Mesothelial cell of epicardium (in vitro differentiated cells): ENCODE measurements around the gene SIL1. TPM values are rescaled to one million over a fixed set of nuclear protein-coding genes. Genes with fewer than 3 reads are reported as not detected.

Experiments
- DNase-seq, 2 experiments: peaks; one replicate each; pipeline ENCODE4 v3.0.0; 2021; ENCODE audit warnings: low spot score in 2 of 2; ENCODE audit not compliant: unreplicated experiment in 2 of 2
- H3K27ac Mint-ChIP-seq: 2 replicates; pipeline ENCODE4 v1.8.0; 2021; ENCODE audit warnings: mixed read lengths
- H3K27me3 Mint-ChIP-seq: 2 replicates; pipeline ENCODE4 v1.8.0; 2021; ENCODE audit warnings: low read depth, mixed read lengths
- H3K36me3 Mint-ChIP-seq: 2 replicates; pipeline ENCODE4 v1.8.0; 2021; ENCODE audit warnings: mixed read lengths
- H3K4me1 Mint-ChIP-seq: 2 replicates; pipeline ENCODE4 v1.8.0; 2021; ENCODE audit warnings: mixed read lengths
- H3K4me3 Mint-ChIP-seq: 2 replicates; pipeline ENCODE4 v1.8.0; 2021; ENCODE audit warnings: mild to moderate bottlenecking, moderate library complexity, mixed read lengths
- H3K9me3 Mint-ChIP-seq: 2 replicates; pipeline ENCODE4 v1.8.0; 2021; ENCODE audit warnings: mixed read lengths
- total RNA-seq: library from RNA; stranded (reverse); gene quantifications from 3 replicates; pipeline ENCODE4 v1.2.1, GENCODE V29; 2021
- TF ChIP-seq, protein P1 (sequence below): fragments of 200-600 bp; sonication (generic); IDR thresholded peaks from one replicate; pipeline ENCODE4 v1.5.0; 2021; ENCODE audit warnings: antibody characterized with exemption; ENCODE audit not compliant: unreplicated experiment

SIL1 gene
- total RNA-seq = 46.2 to 55.4 TPM (median 51.2 TPM) in 3 replicates

- H3K4me1 Mint-ChIP-seq = peaks cover 26% of the 10 kb centered on the region
- no peaks in the 10 kb centered on the region for H3K9me3 Mint-ChIP-seq
- TF ChIP-seq, protein P1, sequence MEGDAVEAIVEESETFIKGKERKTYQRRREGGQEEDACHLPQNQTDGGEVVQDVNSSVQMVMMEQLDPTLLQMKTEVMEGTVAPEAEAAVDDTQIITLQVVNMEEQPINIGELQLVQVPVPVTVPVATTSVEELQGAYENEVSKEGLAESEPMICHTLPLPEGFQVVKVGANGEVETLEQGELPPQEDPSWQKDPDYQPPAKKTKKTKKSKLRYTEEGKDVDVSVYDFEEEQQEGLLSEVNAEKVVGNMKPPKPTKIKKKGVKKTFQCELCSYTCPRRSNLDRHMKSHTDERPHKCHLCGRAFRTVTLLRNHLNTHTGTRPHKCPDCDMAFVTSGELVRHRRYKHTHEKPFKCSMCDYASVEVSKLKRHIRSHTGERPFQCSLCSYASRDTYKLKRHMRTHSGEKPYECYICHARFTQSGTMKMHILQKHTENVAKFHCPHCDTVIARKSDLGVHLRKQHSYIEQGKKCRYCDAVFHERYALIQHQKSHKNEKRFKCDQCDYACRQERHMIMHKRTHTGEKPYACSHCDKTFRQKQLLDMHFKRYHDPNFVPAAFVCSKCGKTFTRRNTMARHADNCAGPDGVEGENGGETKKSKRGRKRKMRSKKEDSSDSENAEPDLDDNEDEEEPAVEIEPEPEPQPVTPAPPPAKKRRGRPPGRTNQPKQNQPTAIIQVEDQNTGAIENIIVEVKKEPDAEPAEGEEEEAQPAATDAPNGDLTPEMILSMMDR = no peak
- H3K36me3 Mint-ChIP-seq = peaks cover 13% of the 10 kb centered on the region
- DNase-seq = peak; percentile 91 to 97
- H3K27me3 Mint-ChIP-seq = no peaks in the 10 kb centered on the region
- peak within 1 kb of the TSS; percentile 98 for H3K27ac Mint-ChIP-seq
- peak within 1 kb of the TSS; percentile 80 for H3K4me3 Mint-ChIP-seq
These were observed at the start of gene SIL1 for GRCh38 chr5:139197710-139198669. Gene SIL1, minus strand, starts transcription at chr5:139198368. Its CDS starts 70,525 bp downstream, at chr5:139127843.

DNA sequence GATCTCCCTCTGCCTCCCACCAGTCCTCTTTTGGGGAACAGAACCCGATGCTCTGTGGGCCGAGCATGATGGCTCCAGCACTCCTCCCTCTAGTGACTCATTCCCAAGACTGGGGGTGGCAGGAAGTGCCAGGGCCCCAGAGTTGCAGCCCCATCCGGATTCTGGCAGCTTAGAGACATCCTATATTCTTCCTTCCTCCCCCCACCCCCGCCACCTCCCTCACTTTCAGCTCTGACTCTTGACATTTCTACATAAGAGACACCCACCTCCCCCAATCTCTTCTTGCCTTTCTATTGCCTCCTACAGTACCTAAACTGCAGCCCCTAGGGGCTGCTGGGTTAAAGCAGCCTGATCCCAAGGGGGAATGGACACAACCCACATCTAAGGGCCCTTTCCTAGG, 48.2 kb upstream of the SIL1 start:
- TF ChIP-seq, protein P1 = no peak
- Mint-ChIP-seq H3K4me3 (no peak overlapping the region), H3K36me3 (no peaks in the 10 kb centered on the region), H3K27ac (no peak overlapping the region), H3K4me1 (peaks cover 12% of the 10 kb centered on the region), H3K9me3 (no peaks in the 10 kb centered on the region), H3K27me3 (no peaks in the 10 kb centered on the region)
- DNase-seq = no peak

- Mint-ChIP-seq H3K4me1 (peaks cover 12% of the 10 kb centered on the region), H3K4me3 (no peak overlapping the region), H3K27me3 (no peaks in the 10 kb centered on the region), H3K36me3 (no peaks in the 10 kb centered on the region), H3K9me3 (peaks cover under 1% of the 10 kb centered on the region), H3K27ac (no peak overlapping the region)
- TF ChIP-seq, protein P1 = no peak
- no peak for DNase-seq
These were observed 47.6 kb upstream of the SIL1 start for GRCh38 chr5:139245637-139246339.

DNA sequence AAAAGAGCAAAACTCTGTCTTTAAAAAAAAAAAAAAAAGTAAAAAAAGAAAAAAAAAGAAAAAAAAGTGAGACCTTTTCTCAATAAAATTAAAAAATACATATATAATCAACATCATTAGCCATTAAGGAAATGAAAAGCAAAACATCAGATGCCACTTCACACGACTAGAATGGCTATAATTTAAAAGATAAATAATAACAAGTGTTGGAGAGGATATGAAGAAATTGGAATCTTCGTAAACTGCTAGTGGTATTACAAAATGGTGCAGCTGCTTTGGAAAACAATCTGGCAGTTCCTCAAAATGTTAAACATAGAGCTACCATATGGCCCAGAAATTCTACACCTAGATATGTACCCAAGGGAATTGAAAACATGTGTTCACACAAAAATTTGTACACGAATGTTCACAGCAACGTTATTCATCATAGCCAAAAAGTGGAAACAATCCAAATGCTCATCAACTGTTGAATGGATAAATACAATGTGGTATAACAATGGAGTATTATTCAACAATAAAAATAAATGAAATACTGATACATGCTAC, 45.3 kb upstream of the SIL1 start:
- H3K27me3 Mint-ChIP-seq = no peaks in the 10 kb centered on the region
- DNase-seq = no peak
- peaks cover 12% of the 10 kb centered on the region for H3K4me1 Mint-ChIP-seq
- H3K27ac Mint-ChIP-seq = no peak overlapping the region
- no peaks in the 10 kb centered on the region for H3K36me3 Mint-ChIP-seq
- TF ChIP-seq, protein P1 = no peak
- peaks cover 7% of the 10 kb centered on the region for H3K9me3 Mint-ChIP-seq
- no peak overlapping the region for H3K4me3 Mint-ChIP-seq

DNA sequence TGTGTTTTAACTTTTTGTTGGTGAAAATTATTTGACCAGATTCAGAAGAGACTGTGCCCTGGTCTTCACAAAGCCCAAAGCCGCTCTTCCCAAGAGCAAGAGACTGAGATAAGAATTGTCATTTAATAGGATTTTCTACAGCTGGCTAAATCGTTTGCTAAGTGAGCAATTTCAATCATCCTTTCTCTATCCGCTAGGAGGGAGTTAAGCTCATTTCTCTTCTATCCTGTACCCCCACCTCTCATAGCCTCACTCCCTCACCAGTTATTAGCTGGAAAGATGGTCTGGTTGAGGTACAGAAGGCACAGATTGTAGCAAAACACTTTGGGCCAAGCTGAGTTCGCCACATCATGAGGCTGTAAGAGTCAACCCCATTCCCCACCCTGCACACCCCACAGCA, 43.0 kb upstream of the SIL1 start:
- TF ChIP-seq, protein P1 = no peak
- Mint-ChIP-seq H3K27me3 (no peaks in the 10 kb centered on the region), H3K4me1 (no peaks in the 10 kb centered on the region), H3K27ac (no peak overlapping the region), H3K36me3 (no peaks in the 10 kb centered on the region), H3K4me3 (no peak overlapping the region), H3K9me3 (peaks cover 18% of the 10 kb centered on the region)
- DNase-seq = no peak
